Prostate gland (tissue), 2 donors: ENCODE results near the gene CRTC1. TPM values are rescaled to one million over a fixed set of nuclear protein-coding genes. Genes with fewer than 3 reads are reported as not detected.
A peak's percentile ranks its signal among the peaks of the same experiment; 100 is the strongest.

Source experiments
- DNase-seq: peaks from one replicate; pipeline ENCODE4 v3.0.0-alpha.2; 2019; ENCODE audit warnings: low spot score
- H3K27ac ChIP-seq, 2 donors: fragments of 200-600 bp; sonication (generic); 2 replicates each; pipeline ENCODE4 v1.5.1; 2017 to 2019
- H3K27me3 ChIP-seq: fragments of 200-600 bp; sonication (generic); replicated peaks from 2 replicates; pipeline ENCODE4 v1.5.1; 2019; ENCODE audit not compliant: insufficient read depth
- H3K36me3 ChIP-seq, 2 donors: fragments of 200-600 bp; sonication (generic); 1 replicate in 1 of 2; 2 replicates in 1 of 2; pipeline versions ENCODE4 v1.5.1 to v1.8.1; 2017 to 2019
- H3K4me1 ChIP-seq: fragments of 200-600 bp; sonication (generic); replicated peaks from 2 replicates; pipeline ENCODE4 v1.5.1; 2019
- H3K4me3 ChIP-seq, 2 donors: fragments of 200-600 bp; sonication (generic); 2 replicates each; pipeline ENCODE4 v1.5.1; 2017 to 2019
- H3K9me3 ChIP-seq: fragments of 200-600 bp; sonication (generic); 2 replicates; pipeline ENCODE4 v1.5.1; 2017
- POLR2A ChIP-seq: fragments of 450-650 bp; IDR thresholded peaks from one replicate; pipeline ENCODE4 v1.6.1; 2016; ENCODE audit warnings: antibody characterized with exemption, mild to moderate bottlenecking
- POLR2AphosphoS5 ChIP-seq: sonication (generic); formaldehyde crosslinking; IDR thresholded peaks from one replicate; pipeline ENCODE4 v1.6.1; 2017; ENCODE audit warnings: antibody characterized with exemption
- WGBS: methylation state at CpG from one replicate; pipeline ENCODE4 v1.1.5; 2018; 5-methylcytosine and 5-hydroxymethylcytosine counted together
- intact Hi-C: fragments of 100-400 bp; cut with DNase I; formaldehyde crosslinking; loops from one replicate; pipeline ENCODE4 v1.14.2; 2022
- total RNA-seq, 2 donors: library from RNA; depleted of rRNA; stranded (reverse); fragments of >200 nt; gene quantifications; one replicate each; pipeline ENCODE4 v1.1.0, GENCODE V29; 2016
- TF ChIP-seq, protein P1 (sequence below), 4 experiments: fragments of 200-600 bp in 2 of 4; fragments of 450-650 bp in 2 of 4; sonication (generic) in 2 of 4; IDR thresholded peaks; 1 replicate in 3 of 4; 2 replicates in 1 of 4; pipeline ENCODE4 v1.5.1; 2016 to 2019; ENCODE audit warnings: antibody characterized with exemption in 4 of 4, mild to moderate bottlenecking in 2 of 4, moderate library complexity in 2 of 4

CRTC1 gene, protein sequence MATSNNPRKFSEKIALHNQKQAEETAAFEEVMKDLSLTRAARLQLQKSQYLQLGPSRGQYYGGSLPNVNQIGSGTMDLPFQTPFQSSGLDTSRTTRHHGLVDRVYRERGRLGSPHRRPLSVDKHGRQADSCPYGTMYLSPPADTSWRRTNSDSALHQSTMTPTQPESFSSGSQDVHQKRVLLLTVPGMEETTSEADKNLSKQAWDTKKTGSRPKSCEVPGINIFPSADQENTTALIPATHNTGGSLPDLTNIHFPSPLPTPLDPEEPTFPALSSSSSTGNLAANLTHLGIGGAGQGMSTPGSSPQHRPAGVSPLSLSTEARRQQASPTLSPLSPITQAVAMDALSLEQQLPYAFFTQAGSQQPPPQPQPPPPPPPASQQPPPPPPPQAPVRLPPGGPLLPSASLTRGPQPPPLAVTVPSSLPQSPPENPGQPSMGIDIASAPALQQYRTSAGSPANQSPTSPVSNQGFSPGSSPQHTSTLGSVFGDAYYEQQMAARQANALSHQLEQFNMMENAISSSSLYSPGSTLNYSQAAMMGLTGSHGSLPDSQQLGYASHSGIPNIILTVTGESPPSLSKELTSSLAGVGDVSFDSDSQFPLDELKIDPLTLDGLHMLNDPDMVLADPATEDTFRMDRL
- total RNA-seq = 10 to 100 TPM in 1 of 2 donors, 1 to 10 TPM in 1; 6.7 to 24.4 TPM

DNA sequence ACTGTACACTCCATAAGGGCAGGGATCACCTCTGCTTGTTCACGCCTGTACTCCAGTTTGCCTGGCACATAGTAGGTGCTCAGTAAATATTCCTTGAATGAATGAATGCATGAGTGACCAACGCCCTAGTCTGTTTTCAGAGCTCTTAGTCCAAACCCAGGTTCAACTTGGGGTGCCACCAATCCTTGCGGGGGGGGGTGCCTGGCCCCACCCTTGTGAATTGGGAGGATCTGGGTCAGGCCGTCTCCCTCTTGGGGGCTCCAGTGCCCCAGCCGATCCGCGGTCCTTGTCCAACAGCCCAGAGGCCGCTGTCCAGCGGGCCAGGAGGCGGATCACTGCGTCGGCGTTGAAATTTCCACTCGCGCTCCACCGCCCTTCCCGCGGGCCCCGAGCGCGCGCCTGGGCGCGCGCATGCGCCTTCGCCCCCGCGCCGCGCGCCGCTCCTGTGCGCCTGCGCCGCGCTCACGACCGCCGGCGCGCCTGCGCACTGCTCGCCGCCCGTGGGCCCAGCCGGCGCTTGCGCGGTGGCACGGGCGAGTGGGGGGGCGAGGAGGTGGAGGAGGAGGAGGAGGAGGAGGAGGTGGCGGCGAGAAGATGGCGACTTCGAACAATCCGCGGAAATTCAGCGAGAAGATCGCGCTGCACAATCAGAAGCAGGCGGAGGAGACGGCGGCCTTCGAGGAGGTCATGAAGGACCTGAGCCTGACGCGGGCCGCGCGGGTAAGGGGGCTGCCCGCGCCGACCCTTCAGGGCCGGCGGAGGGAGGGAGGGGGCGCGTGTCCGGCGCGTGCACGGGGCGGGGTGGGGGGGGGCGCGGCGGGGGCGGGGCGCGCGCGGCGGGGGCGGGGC lies at the start of gene CRTC1:
Gene CRTC1, plus strand, starts transcription at position 572 of the 849 bp plus-strand sequence. Its CDS starts 23 bp downstream, at position 595.
- intact Hi-C loops = no loop called here
- no peaks in the 10 kb centered on the region for H3K27me3 ChIP-seq
- 2% methylated on average over 75 of the region's 93 CpGs for whole genome bisulfite sequencing
- peak; percentile 77 for DNase-seq
- H3K27ac ChIP-seq = peak within 1 kb of the TSS; percentile 79 to 80
- H3K36me3 ChIP-seq = no peaks in the 10 kb centered on the region
- H3K4me3 ChIP-seq = peak within 1 kb of the TSS; percentile 48 to 57
- H3K9me3 ChIP-seq = no peaks in the 10 kb centered on the region
- TF ChIP-seq, protein P1, sequence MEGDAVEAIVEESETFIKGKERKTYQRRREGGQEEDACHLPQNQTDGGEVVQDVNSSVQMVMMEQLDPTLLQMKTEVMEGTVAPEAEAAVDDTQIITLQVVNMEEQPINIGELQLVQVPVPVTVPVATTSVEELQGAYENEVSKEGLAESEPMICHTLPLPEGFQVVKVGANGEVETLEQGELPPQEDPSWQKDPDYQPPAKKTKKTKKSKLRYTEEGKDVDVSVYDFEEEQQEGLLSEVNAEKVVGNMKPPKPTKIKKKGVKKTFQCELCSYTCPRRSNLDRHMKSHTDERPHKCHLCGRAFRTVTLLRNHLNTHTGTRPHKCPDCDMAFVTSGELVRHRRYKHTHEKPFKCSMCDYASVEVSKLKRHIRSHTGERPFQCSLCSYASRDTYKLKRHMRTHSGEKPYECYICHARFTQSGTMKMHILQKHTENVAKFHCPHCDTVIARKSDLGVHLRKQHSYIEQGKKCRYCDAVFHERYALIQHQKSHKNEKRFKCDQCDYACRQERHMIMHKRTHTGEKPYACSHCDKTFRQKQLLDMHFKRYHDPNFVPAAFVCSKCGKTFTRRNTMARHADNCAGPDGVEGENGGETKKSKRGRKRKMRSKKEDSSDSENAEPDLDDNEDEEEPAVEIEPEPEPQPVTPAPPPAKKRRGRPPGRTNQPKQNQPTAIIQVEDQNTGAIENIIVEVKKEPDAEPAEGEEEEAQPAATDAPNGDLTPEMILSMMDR (IDR thresholded peaks at IDR 0.05) = no peak
- TF ChIP-seq POLR2A = peak; percentile 43
- no peak for TF ChIP-seq POLR2AphosphoS5
- H3K4me1 ChIP-seq = peaks cover 8% of the 10 kb centered on the region

DNA sequence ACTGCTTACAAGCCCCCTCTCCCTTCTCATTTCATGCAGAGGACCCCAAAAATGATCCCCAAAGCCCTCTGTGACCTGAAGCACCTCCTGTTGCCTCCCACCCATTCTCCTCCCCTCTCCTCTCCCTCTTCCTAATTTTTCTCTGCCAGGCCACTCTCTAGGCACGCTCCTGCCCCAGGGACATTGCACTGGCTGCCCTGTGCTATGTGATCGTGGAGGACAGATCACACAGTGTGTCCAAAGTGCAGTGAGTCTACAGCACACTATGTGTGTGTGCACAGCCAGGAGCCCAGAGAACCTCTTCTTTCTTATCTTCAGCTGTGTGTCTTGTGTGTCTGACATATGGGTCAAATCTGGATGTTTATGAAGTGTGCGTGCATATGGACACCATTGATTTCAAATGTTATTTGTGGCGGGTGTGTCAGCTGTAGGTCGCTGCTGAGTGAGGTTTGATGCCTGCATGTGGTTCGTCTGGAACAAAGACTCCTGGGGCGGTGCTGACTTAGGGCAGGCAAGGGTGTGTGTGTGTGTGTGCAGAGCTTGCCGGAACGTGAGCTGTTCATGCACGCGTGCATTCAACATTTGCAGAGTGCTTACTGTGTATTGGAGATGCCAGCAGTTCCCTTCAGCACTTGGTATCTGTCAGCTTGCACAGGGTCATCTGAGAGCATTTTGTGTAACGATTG lies 48.7 kb upstream of the CRTC1 start:
- Histone ChIP-seq H3K27ac (no peak overlapping the region), H3K9me3 (no peaks in the 10 kb centered on the region), H3K4me1 (peaks cover 3% of the 10 kb centered on the region), H3K27me3 (no peaks in the 10 kb centered on the region), H3K4me3 (no peak overlapping the region), H3K36me3 (no peaks in the 10 kb centered on the region)
- 43% methylated on average over 12 of the region's 12 CpGs for WGBS
- no peak for DNase-seq
- no peak for TF ChIP-seq POLR2AphosphoS5
- TF ChIP-seq, protein P1 (IDR thresholded peaks at IDR 0.05) = no peak
- intact Hi-C loops = no loop called here

DNA sequence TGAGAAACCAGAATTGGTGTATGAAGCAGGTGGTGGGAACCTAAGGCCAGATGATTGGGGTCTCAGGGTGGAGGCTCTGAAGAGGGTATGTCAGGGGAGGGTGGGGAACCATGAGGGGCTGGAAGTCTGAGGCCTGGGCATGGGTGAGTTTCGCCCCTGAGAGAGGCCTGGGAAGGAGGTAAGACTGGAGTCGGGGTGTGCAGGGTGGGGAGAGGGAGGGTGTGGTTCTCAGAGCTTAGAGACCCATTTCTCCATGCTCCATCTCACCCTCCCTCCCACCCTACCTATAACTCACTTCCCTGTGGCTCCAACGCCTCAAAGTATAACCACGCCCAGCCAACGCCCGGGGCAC lies 47.7 kb upstream of the CRTC1 start:
- Histone ChIP-seq H3K27me3 (no peaks in the 10 kb centered on the region), H3K36me3 (no peaks in the 10 kb centered on the region), H3K27ac (peak overlapping the region in 1 of 2 donors; percentile 81), H3K9me3 (no peaks in the 10 kb centered on the region), H3K4me3 (peak overlapping the region in 1 of 2 donors; percentile 70), H3K4me1 (peaks cover 3% of the 10 kb centered on the region)
- TF ChIP-seq, protein P1 (IDR thresholded peaks at IDR 0.05) = no peak
- no peak for TF ChIP-seq POLR2A
- TF ChIP-seq POLR2AphosphoS5 = no peak
- intact Hi-C loops = no loop called here
- 14% methylated on average over 6 of the region's 6 CpGs for whole genome bisulfite sequencing
- no peak for DNase-seq

DNA sequence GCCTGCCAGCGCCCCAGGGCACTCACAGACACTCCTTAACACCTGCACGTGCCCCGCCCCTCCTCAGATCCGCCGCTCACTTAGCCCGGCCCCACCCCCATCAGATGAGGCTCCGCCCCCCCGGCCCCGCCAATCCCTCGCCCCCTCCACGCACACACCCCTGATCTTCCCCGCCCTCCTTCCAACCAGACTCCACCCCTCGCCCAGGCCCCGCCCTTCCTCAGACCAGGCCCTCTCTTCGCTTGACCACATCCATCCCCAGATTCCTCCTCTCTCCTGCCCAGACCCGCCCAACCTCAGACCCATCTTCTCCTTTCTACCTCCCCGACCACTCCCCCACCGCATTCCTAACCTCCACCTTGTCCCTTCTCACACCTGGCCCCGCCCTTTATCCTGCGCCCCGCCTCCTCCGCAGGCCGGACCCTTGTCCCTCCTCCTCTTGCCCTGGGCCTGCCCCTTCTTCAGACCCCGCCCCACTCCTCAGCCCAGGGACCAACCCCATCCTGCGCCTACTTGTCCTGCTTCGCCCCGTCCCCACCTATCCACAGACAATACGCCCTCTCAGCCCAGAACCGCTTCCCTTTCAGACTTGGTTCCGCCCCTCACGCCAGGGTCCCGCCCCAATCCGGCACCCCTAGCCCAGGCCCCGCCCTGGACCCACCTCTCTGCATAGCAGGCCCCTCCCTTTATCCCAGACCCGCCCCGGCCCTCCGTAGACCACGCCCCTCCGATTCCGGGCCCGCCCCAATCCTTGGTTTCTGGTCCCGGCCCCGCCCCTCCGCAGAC lies 47.1 kb upstream of the CRTC1 start:
- intact Hi-C loops = no loop called here
- Histone ChIP-seq H3K27ac (peak overlapping the region; percentile 81 to 88), H3K4me1 (peaks cover 3% of the 10 kb centered on the region), H3K4me3 (peak overlapping the region; percentile 70 to 88), H3K27me3 (no peaks in the 10 kb centered on the region), H3K9me3 (no peaks in the 10 kb centered on the region), H3K36me3 (no peaks in the 10 kb centered on the region)
- no peak for TF ChIP-seq POLR2A
- TF ChIP-seq POLR2AphosphoS5 = peak; percentile 70
- 4% methylated on average over 41 of the region's 44 CpGs for WGBS
- DNase-seq = peak; percentile 98
